Kidney capillary endothelial cell (primary cell): Measurements from ENCODE around the gene HNRNPLL.

Experiments used
- DNase-seq: peaks from one replicate; pipeline ENCODE4 v3.0.0-alpha.2; 2018; ENCODE audit warnings: low spot score

HNRNPLL gene

GRCh38 chr2:38592951-38593350 is 9.8 kb downstream of the HNRNPLL start:
- DNase-seq, result no peak

- no peak for DNase-seq
Observed at GRCh38 chr2:38591152-38591551, 11.6 kb downstream of the HNRNPLL start.

GRCh38 chr2:38590053-38590452 is 12.7 kb downstream of the HNRNPLL start:
- no peak for DNase-seq

GRCh38 chr2:38586931-38587330 is 15.8 kb downstream of the HNRNPLL start:
- no peak for DNase-seq

GRCh38 chr2:38584881-38585280 is 17.8 kb downstream of the HNRNPLL start:
- DNase-seq, result no peak

GRCh38 chr2:38583994-38584393 is 18.7 kb downstream of the HNRNPLL start:
- DNase-seq, result no peak

- DNase-seq, result no peak
Observed at GRCh38 chr2:38583524-38583923, 19.2 kb downstream of the HNRNPLL start.

- DNase-seq, result peak; percentile 80
Observed at GRCh38 chr2:38581193-38582147, 21.3 kb downstream of the HNRNPLL start.

GRCh38 chr2:38580115-38580636 is 22.6 kb downstream of the HNRNPLL start:
- DNase-seq, result no peak

GRCh38 chr2:38578832-38579231 is 23.9 kb downstream of the HNRNPLL start:
- no peak for DNase-seq

- no peak for DNase-seq
Observed at GRCh38 chr2:38574278-38574677, 28.4 kb downstream of the HNRNPLL start.

- no peak for DNase-seq
Observed at GRCh38 chr2:38572167-38572566, 30.6 kb downstream of the HNRNPLL start.

- DNase-seq, result no peak
Observed at GRCh38 chr2:38571193-38571592, 31.5 kb downstream of the HNRNPLL start.

GRCh38 chr2:38568724-38569436 is 33.8 kb downstream of the HNRNPLL start:
- DNase-seq, result no peak

GRCh38 chr2:38565333-38565732 is 37.4 kb downstream of the HNRNPLL start:
- DNase-seq, result no peak

- DNase-seq, result no peak
Observed at GRCh38 chr2:38561691-38562090, 41.0 kb downstream of the HNRNPLL start.

- no peak for DNase-seq
Observed at GRCh38 chr2:38560092-38560491, 42.6 kb downstream of the HNRNPLL start.

GRCh38 chr2:38557981-38558380 is 44.7 kb downstream of the HNRNPLL start:
- no peak for DNase-seq

- DNase-seq, result no peak
Observed at GRCh38 chr2:38557217-38557616, 45.5 kb downstream of the HNRNPLL start.

GRCh38 chr2:38556006-38556801 is 46.5 kb downstream of the HNRNPLL start:
- no peak for DNase-seq

GRCh38 chr2:38554973-38555595 is 47.6 kb downstream of the HNRNPLL start:
- DNase-seq, result peak; percentile 11

GRCh38 chr2:38553554-38553953 is 49.2 kb downstream of the HNRNPLL start:
- DNase-seq, result no peak
